Measurements from ENCODE around the gene LDB2. TPM values are rescaled to one million over a fixed set of nuclear protein-coding genes. Genes with fewer than 3 reads are reported as not detected.

The LDB2 gene
- total and polyA plus RNA-seq, 2 of the 8 experiments (the other 6 are each of a cell fraction or from before 2014, with no cell fraction given) = 57.0 to 140 TPM

DNA sequence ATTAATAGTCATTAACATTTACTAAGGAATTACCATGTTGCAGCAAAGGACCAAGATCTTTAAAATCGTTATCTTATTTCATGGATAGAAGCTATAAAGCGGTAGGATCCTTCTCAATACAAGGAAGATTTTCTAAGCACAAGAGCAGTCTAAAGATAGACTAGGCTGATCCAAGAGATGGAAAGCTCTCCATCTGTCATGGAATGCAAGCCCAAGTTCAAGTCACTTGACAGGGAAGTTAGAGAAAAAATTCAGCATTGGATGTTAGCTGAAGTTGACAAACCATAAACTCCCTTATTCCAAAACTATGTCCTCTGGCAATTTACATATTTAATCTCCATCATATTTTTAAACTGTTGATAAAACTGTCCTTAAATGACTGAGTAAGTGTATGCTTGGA is 177.7 kb downstream of the LDB2 start:
- H3K23me2 ChIP-seq (ENCODE audit: low read depth, low read length) = no peaks in the 10 kb centered on the region
- H3K4me3 ChIP-seq (ENCODE audit: extremely low read depth in 1 of 4, insufficient read depth in 2 of 4, low read depth in 3 of 4, low read length in 4 of 4) = no peak overlapping the region
- H2AFZ ChIP-seq (ENCODE audit: low read length) = no peak overlapping the region
- H3K27me3 ChIP-seq (replicated peaks in 1 of 4; ENCODE audit: control insufficient read depth in 3 of 4, extremely low read depth in 1 of 4, insufficient read depth in 3 of 4, low read length in 3 of 4) = no peaks in the 10 kb centered on the region
- H2BK15ac ChIP-seq (ENCODE audit: low read length) = no peak overlapping the region
- no peak overlapping the region for H3K4me2 ChIP-seq (ENCODE audit: insufficient read depth in 1 of 2, low read depth in 2 of 2, low read length in 2 of 2)
- no peak for FAIRE-seq
- no peak overlapping the region for H3K27ac ChIP-seq (ENCODE audit: low read depth, low read length)
- no peak overlapping the region for H2BK5ac ChIP-seq (ENCODE audit: low read depth, low read length)
- H2BK20ac ChIP-seq (ENCODE audit: low read length) = no peak overlapping the region
- DNase-seq (ENCODE audit: low read depth in 1 of 2, low spot score in 2 of 2) = no peak
- no peak overlapping the region for H3K4ac ChIP-seq (replicated peaks; ENCODE audit: insufficient read length, low read depth, low read length)
- no peak overlapping the region for H4K5ac ChIP-seq (ENCODE audit: insufficient read length, low read depth, low read length)
- no peaks in the 10 kb centered on the region for H4K20me1 ChIP-seq (replicated peaks in 1 of 2; ENCODE audit: control insufficient read depth in 1 of 2, insufficient read depth in 2 of 2, low read length in 2 of 2)
- H3K4me1 ChIP-seq (replicated peaks in 1 of 4; ENCODE audit: control insufficient read depth in 3 of 4, insufficient read depth in 4 of 4, low read length in 3 of 4) = no peaks in the 10 kb centered on the region
- CTCF ChIA-PET (ENCODE audit: partially characterized antibody) = interaction anchor here (0.8 to 1.3 kb wide), 4 partner anchors 10 to 771 kb away, joined by 3 to 4 read pairs (median 3); no protein-coding TSS in a partner anchor
- peaks cover 0 to 3% of the 10 kb centered on the region in 2 experiments; a peak in 1 of 4 replicates for H3K9me3 ChIP-seq (ENCODE audit: insufficient read depth in 2 of 2, low read depth in 1 of 2, low read length in 1 of 2)
- no peak overlapping the region for H2BK120ac ChIP-seq (replicated peaks; ENCODE audit: low read depth, low read length)
- no peak overlapping the region for H3K56ac ChIP-seq (replicated peaks; ENCODE audit: insufficient read length, low read depth, low read length)
- no peak overlapping the region for H3K23ac ChIP-seq (ENCODE audit: insufficient read length)
- no peak overlapping the region for H2BK12ac ChIP-seq (ENCODE audit: low read depth, low read length)
- WGBS, 2 experiments (ENCODE audit: extremely low coverage in 1 of 2, insufficient coverage in 1 of 2, insufficient read length in 1 of 2, insufficient replicate concordance in 2 of 2, low coverage in 1 of 2, low lambda C conversion rate in 2 of 2, missing lambda C conversion rate in 1 of 2) = 88% methylated on average over 2 of the region's 2 CpGs; no CpG with 5 or more reads in 1 of the 2 experiments
- H3K14ac ChIP-seq (ENCODE audit: insufficient read length) = no peak overlapping the region
- H2AK5ac ChIP-seq (ENCODE audit: low read depth, low read length) = no peak overlapping the region
- no peak overlapping the region for H4K8ac ChIP-seq (ENCODE audit: extremely low read depth, insufficient read depth, low read length)
- H3K79me2 ChIP-seq (ENCODE audit: control insufficient read depth in 1 of 2, insufficient read depth in 2 of 2, low read length in 2 of 2) = no peaks in the 10 kb centered on the region
- no peak for TF ChIP-seq SAP30 (IDR thresholded peaks at IDR 0.05; ENCODE audit: insufficient read depth, insufficient replicate concordance, low read length)
- no peak for TF ChIP-seq NRF1 (IDR thresholded peaks at IDR 0.05; ENCODE audit: low read depth, low read length)
- no peak overlapping the region for H4K91ac ChIP-seq (replicated peaks; ENCODE audit: insufficient read length, low read length)
- no peaks in the 10 kb centered on the region for H3K36me3 ChIP-seq (ENCODE audit: control insufficient read depth in 2 of 4, insufficient read depth in 4 of 4, low read length in 3 of 4)
- H3K79me1 ChIP-seq (ENCODE audit: low read depth, low read length) = no peaks in the 10 kb centered on the region
- H3K9ac ChIP-seq (replicated peaks in 1 of 4; ENCODE audit: extremely low read depth in 1 of 4, low read depth in 3 of 4, low read length in 3 of 4) = no peak overlapping the region
- H3K18ac ChIP-seq (ENCODE audit: extremely low read depth, low read length) = no peak overlapping the region
- POLR2A ChIA-PET (ENCODE audit: partially characterized antibody) = no interaction called here

Data from H1 (cell line).